ENCODE results near the gene TNFRSF19.

DNA sequence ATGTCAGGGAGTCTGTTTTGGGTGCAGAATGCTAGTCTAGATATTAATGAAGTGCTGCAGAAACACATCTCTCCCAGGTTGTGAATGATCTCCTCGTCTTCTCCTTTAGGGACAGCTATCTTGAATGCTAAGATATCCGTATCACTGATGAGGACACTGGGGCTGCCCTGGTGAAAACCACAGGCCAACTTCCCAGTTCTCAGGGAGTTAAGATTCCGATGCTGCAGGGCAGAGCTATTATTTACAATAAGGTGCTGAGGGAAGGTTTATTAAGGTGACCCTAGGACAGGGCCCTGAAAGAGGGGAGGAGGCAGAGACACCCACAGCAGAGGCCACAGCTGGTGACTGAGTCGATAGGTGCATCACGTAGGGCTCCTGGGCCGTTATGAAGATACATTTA, 66.1 kb downstream of the TNFRSF19 start:
- TF ChIP-seq ARNTL (CRISPR knock-in tag; IDR thresholded peaks at IDR 0.05; ENCODE audit: borderline replicate concordance, low read depth) = no peak
- TF ChIP-seq, protein P1, sequence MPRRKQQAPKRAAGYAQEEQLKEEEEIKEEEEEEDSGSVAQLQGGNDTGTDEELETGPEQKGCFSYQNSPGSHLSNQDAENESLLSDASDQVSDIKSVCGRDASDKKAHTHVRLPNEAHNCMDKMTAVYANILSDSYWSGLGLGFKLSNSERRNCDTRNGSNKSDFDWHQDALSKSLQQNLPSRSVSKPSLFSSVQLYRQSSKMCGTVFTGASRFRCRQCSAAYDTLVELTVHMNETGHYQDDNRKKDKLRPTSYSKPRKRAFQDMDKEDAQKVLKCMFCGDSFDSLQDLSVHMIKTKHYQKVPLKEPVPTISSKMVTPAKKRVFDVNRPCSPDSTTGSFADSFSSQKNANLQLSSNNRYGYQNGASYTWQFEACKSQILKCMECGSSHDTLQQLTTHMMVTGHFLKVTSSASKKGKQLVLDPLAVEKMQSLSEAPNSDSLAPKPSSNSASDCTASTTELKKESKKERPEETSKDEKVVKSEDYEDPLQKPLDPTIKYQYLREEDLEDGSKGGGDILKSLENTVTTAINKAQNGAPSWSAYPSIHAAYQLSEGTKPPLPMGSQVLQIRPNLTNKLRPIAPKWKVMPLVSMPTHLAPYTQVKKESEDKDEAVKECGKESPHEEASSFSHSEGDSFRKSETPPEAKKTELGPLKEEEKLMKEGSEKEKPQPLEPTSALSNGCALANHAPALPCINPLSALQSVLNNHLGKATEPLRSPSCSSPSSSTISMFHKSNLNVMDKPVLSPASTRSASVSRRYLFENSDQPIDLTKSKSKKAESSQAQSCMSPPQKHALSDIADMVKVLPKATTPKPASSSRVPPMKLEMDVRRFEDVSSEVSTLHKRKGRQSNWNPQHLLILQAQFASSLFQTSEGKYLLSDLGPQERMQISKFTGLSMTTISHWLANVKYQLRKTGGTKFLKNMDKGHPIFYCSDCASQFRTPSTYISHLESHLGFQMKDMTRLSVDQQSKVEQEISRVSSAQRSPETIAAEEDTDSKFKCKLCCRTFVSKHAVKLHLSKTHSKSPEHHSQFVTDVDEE (CRISPR knock-in tag; IDR thresholded peaks at IDR 0.05) = no peak
- no peak for TF ChIP-seq ZFP30 (CRISPR knock-in tag; IDR thresholded peaks at IDR 0.05)
- TF ChIP-seq, protein P2, sequence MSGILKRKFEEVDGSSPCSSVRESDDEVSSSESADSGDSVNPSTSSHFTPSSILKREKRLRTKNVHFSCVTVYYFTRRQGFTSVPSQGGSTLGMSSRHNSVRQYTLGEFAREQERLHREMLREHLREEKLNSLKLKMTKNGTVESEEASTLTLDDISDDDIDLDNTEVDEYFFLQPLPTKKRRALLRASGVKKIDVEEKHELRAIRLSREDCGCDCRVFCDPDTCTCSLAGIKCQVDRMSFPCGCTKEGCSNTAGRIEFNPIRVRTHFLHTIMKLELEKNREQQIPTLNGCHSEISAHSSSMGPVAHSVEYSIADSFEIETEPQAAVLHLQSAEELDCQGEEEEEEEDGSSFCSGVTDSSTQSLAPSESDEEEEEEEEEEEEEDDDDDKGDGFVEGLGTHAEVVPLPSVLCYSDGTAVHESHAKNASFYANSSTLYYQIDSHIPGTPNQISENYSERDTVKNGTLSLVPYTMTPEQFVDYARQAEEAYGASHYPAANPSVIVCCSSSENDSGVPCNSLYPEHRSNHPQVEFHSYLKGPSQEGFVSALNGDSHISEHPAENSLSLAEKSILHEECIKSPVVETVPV (CRISPR knock-in tag; IDR thresholded peaks at IDR 0.05) = no peak
- no peak for TF ChIP-seq TOX (CRISPR knock-in tag; IDR thresholded peaks at IDR 0.05; ENCODE audit: borderline replicate concordance)
- TF ChIP-seq SNAI2 (CRISPR knock-in tag; IDR thresholded peaks at IDR 0.05) = no peak
- TF ChIP-seq, protein P3, sequence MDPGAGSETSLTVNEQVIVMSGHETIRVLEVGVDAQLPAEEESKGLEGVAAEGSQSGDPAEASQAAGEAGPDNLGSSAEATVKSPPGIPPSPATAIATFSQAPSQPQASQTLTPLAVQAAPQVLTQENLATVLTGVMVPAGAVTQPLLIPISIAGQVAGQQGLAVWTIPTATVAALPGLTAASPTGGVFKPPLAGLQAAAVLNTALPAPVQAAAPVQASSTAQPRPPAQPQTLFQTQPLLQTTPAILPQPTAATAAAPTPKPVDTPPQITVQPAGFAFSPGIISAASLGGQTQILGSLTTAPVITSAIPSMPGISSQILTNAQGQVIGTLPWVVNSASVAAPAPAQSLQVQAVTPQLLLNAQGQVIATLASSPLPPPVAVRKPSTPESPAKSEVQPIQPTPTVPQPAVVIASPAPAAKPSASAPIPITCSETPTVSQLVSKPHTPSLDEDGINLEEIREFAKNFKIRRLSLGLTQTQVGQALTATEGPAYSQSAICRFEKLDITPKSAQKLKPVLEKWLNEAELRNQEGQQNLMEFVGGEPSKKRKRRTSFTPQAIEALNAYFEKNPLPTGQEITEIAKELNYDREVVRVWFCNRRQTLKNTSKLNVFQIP (CRISPR knock-in tag; IDR thresholded peaks at IDR 0.05; ENCODE audit: borderline replicate concordance, low read depth) = no peak
- TF ChIP-seq, protein P4, sequence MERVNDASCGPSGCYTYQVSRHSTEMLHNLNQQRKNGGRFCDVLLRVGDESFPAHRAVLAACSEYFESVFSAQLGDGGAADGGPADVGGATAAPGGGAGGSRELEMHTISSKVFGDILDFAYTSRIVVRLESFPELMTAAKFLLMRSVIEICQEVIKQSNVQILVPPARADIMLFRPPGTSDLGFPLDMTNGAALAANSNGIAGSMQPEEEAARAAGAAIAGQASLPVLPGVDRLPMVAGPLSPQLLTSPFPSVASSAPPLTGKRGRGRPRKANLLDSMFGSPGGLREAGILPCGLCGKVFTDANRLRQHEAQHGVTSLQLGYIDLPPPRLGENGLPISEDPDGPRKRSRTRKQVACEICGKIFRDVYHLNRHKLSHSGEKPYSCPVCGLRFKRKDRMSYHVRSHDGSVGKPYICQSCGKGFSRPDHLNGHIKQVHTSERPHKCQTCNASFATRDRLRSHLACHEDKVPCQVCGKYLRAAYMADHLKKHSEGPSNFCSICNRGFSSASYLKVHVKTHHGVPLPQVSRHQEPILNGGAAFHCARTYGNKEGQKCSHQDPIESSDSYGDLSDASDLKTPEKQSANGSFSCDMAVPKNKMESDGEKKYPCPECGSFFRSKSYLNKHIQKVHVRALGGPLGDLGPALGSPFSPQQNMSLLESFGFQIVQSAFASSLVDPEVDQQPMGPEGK (CRISPR knock-in tag; IDR thresholded peaks at IDR 0.05; ENCODE audit: borderline replicate concordance) = no peak
- TF ChIP-seq ZNF70 (CRISPR knock-in tag; IDR thresholded peaks at IDR 0.05) = no peak
- TF ChIP-seq TCF4 (CRISPR knock-in tag; IDR thresholded peaks at IDR 0.05; ENCODE audit: borderline replicate concordance) = no peak
- TF ChIP-seq ZNF8 (CRISPR knock-in tag; IDR thresholded peaks at IDR 0.05) = no peak
- no peak for TF ChIP-seq PPARA (CRISPR knock-in tag; IDR thresholded peaks at IDR 0.05; ENCODE audit: borderline replicate concordance)
- TF ChIP-seq RARB (CRISPR knock-in tag; IDR thresholded peaks at IDR 0.05) = no peak
- TF ChIP-seq ESRRG (CRISPR knock-in tag; IDR thresholded peaks at IDR 0.05) = no peak
